SIG-M5 treated with dmso at 0.1 percent for 504 hours (cell line): ENCODE data around the gene PBOV1.

ENCODE experiments used
- DNase-seq: peaks from one replicate; lab custom pipeline; 2025; ENCODE audit not compliant: unreplicated experiment; lab: John Stamatoyannopoulos, UW

PBOV1 gene

GRCh38 chr6:138205437-138206094 lies 12.7 kb downstream of the PBOV1 start:
- DNase-seq = no peak

GRCh38 chr6:138204792-138205384 lies 13.4 kb downstream of the PBOV1 start:
- no peak for DNase-seq

DNA sequence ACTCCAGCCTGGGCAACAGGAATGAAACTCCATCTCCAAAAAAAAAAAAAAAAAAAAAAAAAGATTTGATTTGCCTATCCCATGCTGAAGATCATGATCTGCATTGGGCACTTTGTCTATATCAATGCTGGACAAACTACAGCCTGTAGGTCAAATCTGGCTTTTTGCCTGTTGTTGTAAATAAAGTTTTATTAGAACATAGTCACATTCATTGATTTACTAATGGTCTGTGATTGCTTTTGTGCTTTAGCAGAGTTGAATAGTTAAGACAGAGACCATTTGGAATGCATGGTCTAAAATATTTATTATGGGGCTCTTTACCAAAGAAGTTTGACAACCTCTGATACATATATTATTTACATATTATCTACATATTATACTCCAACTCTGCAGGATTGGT lies 14.0 kb downstream of the PBOV1 start:
- DNase-seq = no peak

- DNase-seq = no peak
Measured at GRCh38 chr6:138203315-138203714, 15.0 kb downstream of the PBOV1 start.

- no peak for DNase-seq
Measured at GRCh38 chr6:138201836-138202235, 16.5 kb downstream of the PBOV1 start.

- no peak for DNase-seq
Measured at GRCh38 chr6:138198430-138199091, 19.7 kb downstream of the PBOV1 start.

DNA sequence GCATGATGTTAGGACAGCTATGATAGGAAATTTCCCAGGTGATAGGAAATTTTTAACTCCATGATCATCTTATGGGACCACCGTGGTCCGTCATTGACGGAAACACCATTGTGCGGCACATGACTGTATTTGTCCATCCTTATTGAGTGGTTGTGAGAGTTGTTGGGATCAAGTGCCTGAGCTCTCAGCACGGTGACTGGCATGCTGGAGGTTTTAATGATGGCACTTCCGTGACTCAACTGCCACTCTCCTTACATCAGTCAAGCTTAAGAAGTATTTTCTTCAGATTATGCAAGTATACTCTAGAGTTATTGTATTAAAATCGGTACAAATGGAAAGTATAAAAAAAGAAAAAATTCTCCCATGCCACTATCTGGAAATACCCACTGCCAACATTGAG lies 20.7 kb downstream of the PBOV1 start:
- no peak for DNase-seq

- no peak for DNase-seq
Measured at GRCh38 chr6:138196122-138196738, 22.1 kb downstream of the PBOV1 start.

DNA sequence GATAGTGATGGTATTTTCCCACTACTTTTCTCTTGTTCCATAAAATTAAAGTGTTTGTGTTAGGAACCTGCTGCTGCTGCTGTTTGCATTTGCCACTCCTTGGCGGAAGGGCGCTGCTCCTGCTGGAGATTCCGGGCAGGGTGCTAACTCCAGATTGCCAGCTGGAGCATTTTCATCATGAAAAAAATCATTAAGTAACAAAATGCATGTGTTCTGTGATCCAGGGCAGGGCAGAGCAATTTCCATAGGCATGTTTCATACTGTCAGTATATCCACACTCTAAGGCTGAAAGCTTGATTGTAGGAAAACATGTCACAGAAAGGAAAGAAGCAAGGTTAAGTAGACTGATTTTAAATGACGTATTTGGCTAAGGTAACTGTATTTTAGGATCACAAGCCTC lies 24.0 kb downstream of the PBOV1 start:
- DNase-seq = no peak

- no peak for DNase-seq
Measured at GRCh38 chr6:138188278-138188941, 29.9 kb downstream of the PBOV1 start.

- DNase-seq = no peak
Measured at GRCh38 chr6:138187156-138187555, 31.1 kb downstream of the PBOV1 start.

- no peak for DNase-seq
Measured at GRCh38 chr6:138184230-138184629, 34.1 kb downstream of the PBOV1 start.

DNA sequence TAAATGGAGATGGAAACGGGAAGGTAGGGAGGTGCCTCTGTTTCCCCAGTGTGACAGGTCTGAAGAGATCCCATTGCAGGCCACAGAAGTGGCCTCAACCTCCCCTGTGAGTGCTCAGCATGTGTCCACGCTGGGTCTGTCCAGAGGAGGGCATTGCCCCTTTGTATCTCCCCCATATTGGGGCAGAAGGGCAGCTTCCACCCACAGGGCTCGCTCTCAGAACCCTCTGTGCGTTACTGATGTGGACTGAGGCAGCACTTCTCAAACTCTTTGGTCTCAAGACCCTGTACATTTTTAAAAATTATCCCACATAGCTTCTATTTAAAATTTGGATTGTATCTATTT lies 34.5 kb downstream of the PBOV1 start:
- DNase-seq = no peak

GRCh38 chr6:138182939-138183789 lies 35.1 kb downstream of the PBOV1 start:
- no peak for DNase-seq

DNA sequence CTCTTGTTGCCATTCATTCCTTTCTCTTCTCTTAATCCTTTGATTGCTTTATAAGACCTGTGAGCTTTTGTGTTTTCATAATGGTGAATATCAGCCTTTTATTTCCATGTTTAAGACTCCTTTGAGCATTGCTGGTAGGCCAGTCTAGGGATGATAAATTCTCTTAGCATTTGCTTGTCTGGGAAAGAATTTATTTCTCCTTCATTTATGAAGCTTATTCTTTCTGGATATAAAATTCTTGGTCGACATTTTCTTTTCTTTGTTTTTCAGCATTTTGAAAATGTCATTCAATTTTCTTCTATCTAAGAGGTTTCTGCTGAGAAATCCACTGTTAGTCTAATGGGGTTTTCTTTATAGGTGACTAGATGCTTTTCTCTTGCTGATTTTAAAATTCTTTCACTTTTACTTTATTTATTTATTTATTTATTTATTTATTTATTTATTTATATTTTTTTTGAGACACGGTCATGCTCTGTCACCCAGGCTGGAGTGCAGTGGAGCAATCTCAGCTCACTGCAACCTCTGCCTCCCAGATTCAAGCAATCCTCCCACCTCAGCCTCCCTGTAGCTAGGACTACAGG lies 41.5 kb downstream of the PBOV1 start:
- no peak for DNase-seq

DNA sequence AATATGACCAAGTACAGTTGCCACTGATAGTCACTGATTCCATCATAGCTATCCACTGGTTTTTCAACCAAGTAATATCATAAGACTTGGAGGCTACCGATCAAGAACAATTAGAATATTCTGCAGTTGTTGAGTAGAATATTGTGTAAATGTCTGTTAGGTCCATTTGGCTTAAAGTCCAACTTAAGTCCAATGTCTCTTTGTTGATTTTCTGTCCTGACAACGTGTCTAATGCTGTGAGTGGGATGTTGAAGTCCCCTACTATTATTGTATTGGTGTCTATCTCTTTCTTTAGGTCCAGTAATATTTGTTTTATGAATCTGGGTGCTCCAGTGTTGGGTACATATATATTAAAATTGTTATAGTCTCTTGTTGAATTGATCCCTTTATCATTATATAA lies 42.7 kb downstream of the PBOV1 start:
- no peak for DNase-seq
